ENCODE measurements around the gene PEX10.

DNA sequence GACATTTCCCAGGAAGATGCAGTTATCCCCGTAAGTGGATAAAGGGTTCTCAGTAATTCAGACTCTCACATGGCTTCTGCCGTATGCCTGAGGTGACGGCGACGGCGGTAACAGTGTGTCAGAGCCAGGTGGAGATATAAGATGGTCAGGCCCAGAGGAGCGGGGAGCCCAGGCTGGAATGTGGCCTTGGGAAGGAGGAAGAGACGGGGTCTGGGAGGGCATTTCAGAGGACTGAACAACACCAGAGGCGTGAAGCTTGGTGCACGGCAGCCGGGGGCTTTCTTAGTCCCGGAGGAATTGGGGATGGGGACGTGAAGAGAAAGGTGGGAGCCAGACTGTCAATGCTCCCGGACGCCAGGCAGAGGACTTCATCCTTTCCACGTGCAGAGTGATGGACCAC lies 19.7 kb downstream of the PEX10 start:
- TF ChIP-seq CTCF (IDR thresholded peaks at IDR 0.05; ENCODE audit: control extremely low read depth in 1 of 3, insufficient read depth in 1 of 3, low read depth in 1 of 3, low read length in 3 of 3) (no peak), EZH2 (IDR thresholded peaks at IDR 0.05; ENCODE audit: low read depth, low read length, severe bottlenecking) (no peak), RAD21 (IDR thresholded peaks at IDR 0.05 in 1 of 2, conservative IDR thresholded peaks at IDR 0.05 in 1 of 2; ENCODE audit: low read depth in 2 of 2, low read length in 2 of 2) (no peak), BCL11A (IDR thresholded peaks at IDR 0.05; ENCODE audit: low read depth in 2 of 2, low read length in 2 of 2) (no peak), SRF (IDR thresholded peaks at IDR 0.05; ENCODE audit: low read depth, low read length) (no peak), JUN (IDR thresholded peaks at IDR 0.05; ENCODE audit: low read depth, low read length) (no peak), SAP30 (IDR thresholded peaks at IDR 0.05; ENCODE audit: insufficient read depth, insufficient replicate concordance, low read length) (no peak), KDM5A (IDR thresholded peaks at IDR 0.05; ENCODE audit: low read length) (no peak), TAF1 (IDR thresholded peaks at IDR 0.05; ENCODE audit: low read depth, low read length) (no peak), POLR2AphosphoS5 (IDR thresholded peaks at IDR 0.05; ENCODE audit: low read depth, low read length) (no peak)
- TF ChIP-seq, protein P1, sequence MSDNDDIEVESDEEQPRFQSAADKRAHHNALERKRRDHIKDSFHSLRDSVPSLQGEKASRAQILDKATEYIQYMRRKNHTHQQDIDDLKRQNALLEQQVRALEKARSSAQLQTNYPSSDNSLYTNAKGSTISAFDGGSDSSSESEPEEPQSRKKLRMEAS (IDR thresholded peaks at IDR 0.05) = no peak

All from H1 (cell line).